SIG-M5 treated with dmso at 0.1 percent for 504 hours (cell line): ENCODE results near the gene SNU13.
A peak's percentile ranks its signal among the peaks of the same experiment; 100 is the strongest.
"Not testable (repeated sequence)": the region's sequence is repeated elsewhere in the genome, so short reads cannot be mapped to it uniquely, and the experiment has no call there.

Source experiments
- DNase-seq: peaks from one replicate; lab custom pipeline; 2025; ENCODE audit not compliant: unreplicated experiment; lab: John Stamatoyannopoulos, UW

The SNU13 gene

DNA sequence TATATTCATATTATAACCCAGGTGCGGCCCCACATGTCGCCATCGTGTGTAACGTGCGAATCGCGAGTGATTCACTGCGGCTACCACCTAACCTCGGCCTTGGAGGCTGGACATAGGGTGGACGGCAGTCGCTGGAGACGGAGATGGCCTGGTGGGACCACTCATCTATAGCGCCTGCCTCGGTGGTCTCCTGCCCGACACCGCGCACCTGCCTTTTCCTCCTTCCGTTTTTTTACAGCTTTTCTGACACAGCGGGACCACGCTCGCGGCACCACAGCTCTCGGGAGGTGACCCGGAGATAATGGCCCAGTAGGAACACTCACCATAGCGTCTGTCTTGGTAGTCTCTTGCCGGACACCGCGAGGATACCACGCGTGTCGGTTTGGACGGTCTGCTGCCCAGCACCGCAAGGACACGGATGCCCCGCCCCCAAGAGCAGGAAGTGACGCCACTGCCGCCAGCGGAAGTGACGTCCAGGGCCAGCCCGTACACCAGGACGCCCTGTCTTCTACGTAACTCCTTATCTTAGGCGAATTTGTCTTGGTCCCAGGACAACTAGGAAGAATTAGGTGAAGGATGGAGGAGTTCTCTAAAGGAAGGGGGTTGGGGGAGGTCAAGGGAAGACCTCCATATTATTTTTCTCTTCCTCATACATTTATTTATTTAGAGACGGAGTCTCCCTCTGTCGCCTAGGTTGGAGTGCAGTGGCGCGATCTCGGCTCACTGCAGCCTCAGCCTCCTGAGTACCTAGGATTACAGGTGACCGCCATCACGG is 6.4 kb downstream of the SNU13 start:
- DNase-seq: peak; percentile 66

DNA sequence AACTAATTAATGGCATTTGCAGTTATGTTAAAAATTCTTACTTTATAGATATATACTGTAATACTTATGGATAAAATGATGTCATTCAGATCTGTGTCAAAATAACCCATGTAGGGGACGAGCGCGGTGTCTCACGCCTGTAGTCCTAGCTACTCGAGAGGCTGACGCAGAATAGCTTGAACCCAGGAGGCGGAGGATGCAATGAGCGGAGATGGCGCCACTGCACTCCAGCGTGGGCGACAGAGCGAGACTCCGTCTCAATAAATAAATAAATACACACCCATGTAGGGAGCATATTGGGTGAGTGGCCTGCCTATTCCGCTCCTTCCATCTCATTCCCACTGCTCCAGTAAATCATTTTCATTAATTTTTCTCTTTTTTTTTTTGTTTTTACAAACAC is 7.1 kb downstream of the SNU13 start:
- no peak for DNase-seq

DNA sequence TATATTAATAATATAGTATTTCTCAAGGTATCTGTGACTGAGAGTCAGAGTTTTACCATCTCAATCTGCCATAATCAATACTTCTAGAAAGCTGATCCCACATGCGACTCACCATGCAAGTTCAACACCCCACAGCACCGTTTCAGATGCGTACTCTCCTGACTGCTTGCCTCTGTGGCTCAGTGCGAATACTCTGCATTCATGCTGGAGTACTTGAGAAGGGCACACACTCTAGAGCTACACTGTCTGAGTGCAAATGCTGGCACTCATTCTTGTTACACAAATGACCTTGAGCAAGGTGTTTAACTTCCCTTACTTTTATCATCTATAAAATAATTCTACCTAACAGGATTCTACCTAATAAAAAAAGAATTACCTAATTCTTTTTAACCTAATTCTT is 12.5 kb downstream of the SNU13 start:
- no peak for DNase-seq

DNA sequence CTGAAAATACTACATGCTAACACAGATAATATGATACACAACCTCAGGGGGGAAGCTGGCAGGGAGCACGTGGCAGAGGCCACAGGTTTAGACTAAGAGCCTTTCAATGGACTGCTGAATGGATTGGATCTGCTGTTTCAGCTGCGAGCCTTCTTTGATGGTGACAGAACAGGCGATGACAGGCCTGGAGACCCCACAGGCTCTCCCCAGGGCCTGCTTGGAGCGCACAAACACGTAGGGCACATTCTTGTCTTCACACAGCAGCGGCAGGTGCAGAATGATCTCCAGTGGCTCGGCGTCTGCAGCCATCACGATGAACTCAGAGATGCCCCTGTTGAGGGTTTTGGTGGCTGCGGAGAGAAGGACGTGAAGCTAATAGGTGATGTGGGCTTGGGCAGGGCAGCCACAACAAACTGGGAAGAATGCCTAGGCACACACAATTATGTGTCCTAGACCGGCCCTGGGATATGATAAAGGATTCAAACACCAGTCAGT is 13.8 kb downstream of the SNU13 start:
- no peak for DNase-seq

DNA sequence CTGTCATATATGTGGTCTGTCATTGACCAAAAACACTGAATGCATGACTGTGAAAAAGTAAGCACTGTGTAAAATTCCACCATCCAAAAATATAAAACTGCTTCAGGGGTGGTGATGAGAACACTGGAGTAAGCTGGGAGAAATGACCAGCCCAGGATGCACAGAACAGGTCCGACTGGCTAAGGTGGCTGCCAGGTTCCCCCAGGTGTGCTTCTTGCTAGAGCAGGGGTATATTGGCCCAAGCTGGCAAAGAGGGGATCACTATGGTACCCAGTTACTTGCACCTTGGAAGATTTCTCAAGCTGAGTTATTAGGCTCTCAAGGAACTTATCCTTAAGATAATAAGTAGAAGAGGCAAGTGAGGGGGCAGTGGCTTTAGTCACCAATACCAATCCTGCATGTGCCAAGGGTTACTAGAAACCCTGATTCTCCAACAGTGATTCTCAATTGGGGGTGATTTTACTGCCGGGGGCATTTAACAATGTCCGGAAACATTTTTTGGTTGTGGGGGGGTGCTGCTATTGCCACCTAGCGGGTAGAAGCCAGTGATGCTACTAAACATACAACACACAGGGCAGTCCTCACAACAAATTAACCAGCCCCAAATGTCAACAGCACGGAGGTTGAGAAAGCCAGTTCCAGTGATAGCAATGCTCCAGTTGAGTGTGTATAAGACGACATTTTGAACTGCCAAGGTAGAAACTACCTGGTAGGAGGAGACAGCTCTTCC is 15.7 kb downstream of the SNU13 start:
- no peak for DNase-seq

DNA sequence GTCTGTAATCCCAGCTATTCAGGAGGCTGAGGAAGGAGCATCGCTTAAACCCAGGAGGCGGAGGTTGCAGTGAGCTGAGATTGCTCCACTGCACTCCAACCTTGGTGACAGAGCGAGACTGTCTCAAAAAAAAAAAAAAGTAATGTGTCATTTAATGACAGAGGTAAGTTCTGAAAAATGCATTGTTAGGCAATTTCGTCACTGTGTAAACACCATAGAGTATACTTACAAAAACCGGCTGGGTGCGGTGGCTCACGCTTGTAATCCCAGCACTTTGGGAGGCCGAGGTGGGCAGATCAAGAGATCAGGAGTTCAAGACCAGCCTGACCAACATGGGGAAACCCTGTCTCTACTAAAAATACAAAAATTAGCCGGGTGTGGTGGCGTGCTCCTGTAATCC is 16.6 kb downstream of the SNU13 start:
- DNase-seq: peak; percentile 23

DNA sequence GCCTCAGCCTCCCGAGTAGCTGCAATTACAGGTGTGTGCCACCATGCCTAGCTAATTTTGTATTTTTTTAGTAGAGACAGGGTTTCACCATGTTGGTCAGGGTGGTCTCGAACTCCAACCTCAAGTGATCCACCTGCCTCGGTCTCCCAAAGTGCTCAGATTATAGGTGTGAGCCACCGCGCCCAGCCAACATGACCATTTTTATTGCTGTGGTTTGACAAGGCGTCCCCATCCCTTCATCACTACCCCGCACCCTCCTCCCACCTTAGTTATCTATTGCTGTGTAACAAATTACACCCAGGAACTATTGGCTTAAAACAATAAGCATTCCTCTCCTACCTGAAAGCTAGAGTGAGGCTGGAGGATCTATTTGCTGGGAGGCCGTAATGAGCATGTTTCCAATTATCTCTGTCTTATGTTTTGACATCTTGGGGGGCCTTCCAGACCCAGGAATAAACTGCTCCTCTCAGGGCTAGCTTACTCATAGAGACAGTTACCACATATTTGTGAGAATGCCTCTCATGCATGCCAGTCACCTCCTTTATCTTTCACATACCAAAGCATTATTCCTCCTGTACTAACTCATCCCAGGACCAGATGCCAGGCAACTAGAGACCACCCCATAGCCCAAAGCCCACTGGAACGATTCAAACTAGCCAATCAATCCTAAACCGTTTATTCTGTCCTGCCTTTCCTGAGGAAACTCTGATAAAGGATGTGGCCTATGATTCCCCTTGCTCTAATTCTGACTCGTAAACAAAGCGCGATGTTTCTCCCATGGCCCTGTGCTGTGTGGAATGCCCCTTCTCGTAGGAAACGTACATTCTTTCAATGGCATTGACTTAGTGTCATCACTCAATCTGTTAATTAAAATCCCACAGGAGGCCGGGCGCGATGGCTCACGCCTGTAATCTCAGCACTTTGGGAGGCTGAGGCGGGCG is 19.4 kb downstream of the SNU13 start:
- no peak for DNase-seq

DNA sequence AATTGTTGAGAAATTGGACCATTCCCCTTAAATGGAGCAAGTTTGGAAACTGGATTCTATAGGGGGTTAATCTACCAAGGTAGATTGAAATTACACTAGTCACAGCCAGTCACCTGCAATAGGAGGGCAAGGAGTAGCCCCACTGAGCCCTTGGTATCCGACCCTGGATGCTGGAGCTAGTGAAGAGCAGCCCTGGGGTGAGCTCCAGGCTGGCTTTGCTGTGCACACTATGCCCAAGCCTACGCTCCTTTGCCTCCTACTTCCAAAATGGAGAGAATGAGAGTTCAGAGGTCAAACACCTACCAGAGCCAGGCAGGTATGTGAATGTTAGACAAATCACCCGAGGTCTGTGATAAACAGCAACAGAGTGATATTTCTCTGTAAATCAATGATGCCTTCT is 23.7 kb downstream of the SNU13 start:
- no peak for DNase-seq

DNA sequence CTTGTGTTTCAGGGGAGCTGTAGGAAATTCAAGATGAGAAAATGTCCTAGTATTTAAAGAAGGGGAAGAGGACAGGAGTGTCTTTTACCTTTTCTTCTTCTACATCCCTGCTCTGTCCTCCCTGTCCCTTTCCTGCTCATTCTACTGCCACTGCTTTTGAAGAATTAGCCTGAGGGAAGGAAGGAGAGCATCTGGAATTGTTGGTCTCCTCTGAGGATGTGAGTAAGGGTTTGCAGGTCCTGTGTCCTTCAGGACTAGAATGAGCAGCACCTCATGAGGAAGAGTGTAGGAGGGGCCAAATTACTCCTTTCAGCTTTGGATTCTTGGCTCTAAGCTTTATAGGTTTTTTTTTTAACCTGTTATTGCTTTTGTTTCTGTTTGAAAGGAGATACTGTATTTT is 24.2 kb downstream of the SNU13 start:
- DNase-seq: no peak

DNA sequence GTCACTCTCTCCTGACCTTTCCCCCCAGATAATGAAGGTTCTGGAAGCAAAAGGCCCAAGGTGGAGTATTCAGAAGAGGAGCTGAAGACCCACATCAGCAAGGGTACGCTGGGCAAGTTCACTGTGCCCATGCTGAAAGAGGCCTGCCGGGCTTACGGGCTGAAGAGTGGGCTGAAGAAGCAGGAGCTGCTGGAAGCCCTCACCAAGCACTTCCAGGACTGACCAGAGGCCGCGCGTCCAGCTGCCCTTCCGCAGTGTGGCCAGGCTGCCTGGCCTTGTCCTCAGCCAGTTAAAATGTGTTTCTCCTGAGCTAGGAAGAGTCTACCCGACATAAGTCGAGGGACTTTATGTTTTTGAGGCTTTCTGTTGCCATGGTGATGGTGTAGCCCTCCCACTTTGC is 25.1 kb downstream of the SNU13 start:
- DNase-seq: not testable (repeated sequence)

DNA sequence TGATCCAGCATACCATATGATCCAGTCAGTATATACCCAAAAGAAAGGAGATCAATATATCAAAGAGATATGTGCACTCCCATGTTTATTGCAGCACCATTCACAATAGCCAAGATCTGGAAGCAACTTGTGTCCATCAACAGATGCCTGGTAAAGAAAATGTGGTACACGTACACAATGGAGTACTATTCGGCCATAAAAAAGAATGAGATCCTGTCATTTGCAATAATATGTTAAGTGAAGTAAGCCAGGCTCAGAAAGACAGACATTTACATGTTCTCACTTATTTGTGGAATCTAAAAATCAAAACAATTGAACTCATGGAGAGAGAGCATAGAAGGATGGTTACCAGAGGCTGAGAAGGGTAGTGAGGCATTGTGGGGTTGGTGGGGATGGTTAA is 27.0 kb downstream of the SNU13 start:
- no peak for DNase-seq

DNA sequence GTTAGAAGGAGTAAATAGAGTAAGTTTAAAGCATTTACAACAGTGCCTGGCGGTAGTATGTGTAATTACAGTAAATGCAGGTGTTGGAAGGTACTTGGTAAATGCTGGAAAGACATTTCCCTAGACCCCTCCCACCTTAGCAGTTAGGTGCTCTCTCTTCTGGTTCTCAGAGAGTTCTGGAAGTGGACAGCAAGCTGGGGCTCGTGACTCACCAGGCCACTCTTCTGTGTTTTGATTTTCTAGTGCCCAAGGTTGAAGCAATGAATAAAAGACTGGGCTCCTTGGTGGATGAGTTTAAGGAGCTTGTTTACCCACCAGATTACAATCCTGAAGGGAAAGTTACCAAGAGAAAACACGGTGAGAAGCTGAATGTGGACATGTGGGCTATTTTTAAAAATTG is 27.6 kb downstream of the SNU13 start:
- DNase-seq: no peak

DNA sequence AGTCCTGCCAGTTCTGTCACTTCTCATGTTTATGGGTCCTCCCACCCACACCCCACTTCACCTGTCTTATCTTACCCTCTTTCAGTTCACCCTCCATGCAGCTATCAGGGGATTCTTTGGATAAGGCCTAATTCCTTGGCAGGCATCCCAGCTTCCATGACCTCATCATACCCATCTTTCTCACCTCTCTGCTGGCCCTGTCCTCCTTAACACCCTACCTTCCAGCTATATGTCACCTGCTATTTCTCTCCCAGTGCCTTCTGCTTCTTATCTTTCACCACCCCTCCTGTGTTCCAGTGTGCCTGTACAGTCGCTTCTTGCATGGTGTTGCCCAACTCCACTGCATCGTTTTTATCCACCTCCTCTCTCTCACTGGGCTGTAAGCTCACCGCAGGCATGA is 28.3 kb downstream of the SNU13 start:
- DNase-seq: no peak

DNA sequence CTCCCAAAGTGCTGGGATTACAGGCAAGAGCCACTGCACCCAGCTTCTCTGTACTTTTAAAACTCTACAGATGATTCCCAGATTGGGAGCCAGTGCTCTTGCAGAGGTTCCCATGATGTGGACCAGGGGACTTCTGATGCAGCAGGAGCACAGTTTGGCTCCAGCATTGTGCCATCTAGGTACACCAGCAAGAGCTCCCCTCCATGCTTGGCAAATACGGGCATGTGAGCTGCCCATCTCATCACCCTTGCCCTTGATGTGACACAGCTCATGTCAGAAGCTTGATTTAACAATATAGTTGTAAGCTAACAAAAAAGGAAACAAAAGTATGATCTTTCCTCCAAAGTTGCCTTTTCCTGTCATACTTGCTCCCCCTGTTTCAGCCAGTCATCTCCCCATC is 28.7 kb downstream of the SNU13 start:
- no peak for DNase-seq

DNA sequence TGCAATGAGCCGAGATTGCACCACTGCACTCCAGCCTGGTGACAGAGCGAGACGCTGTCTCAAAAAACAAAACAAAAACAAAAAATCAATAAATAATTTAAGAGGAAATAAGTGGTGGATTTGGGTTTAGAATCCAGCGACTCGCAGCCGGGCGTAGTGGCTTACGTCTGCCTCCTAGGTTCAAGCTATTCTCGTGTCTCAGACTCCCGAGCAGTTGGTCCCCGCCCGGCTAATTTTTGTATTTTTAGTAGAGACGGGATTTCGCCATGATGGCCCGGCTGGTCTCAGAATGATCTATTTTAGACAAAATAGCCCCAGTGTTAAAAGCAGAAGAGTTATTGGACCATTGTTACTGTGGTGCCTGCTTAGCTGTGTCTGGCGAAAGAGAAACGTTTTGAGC is 29.8 kb downstream of the SNU13 start:
- no peak for DNase-seq

DNA sequence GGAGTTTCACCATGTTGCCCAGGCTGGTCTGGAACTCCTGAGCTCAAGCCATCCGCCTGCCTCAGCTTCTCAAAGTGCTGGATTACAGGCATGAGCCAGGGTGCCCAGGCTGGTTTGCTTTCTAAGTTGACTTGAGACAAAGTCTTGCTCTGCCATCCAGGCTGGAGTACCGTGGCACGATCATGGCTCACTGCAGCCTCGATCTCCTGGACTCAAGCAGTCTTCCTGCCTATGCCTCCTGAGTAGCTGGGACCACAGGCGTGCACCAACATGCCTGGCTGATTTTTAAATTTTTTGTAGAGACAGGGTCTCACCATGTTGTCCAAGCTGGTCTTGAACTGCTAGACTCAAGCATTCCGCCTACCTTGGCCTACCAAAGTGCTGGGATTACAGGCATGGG is 31.0 kb downstream of the SNU13 start:
- no peak for DNase-seq

DNA sequence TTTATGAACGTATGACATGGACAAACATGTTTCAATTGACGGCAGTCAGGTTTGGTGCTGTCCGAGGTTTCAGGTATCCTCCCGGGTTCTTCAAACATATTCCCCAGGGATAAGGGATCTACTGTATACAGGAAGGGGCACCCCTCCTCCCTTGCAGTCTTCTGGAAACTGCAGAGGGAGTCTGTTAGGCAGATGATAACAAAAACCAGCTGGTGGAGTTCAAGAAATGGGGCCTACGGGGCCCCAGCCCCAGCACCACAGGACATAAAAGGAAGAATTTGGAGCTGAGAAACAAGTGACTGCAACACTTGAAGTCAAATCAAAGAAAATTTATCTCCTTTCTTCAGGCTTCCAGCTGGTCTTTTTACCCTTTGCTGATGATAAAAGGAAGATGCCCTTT is 32.1 kb downstream of the SNU13 start:
- no peak for DNase-seq

DNA sequence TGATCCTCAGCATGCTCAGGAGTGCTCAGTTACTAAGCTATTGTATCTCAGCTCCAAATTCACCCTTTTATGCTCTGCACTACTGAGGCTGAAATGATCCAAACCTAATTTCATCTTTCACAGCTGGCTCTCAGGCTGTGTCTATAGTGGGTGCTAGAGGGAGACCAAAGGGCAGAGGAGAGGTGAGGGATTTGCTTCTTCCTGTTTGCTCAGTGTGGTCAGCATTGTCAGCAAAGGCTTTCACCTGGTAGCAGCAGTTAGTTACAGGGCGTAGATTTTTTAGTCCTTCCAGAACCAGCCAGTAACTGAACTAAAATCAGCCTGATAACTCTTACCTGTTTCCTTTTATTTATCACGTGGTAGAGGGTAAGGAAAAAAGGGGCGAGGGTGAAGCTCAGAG is 34.3 kb downstream of the SNU13 start:
- no peak for DNase-seq

DNA sequence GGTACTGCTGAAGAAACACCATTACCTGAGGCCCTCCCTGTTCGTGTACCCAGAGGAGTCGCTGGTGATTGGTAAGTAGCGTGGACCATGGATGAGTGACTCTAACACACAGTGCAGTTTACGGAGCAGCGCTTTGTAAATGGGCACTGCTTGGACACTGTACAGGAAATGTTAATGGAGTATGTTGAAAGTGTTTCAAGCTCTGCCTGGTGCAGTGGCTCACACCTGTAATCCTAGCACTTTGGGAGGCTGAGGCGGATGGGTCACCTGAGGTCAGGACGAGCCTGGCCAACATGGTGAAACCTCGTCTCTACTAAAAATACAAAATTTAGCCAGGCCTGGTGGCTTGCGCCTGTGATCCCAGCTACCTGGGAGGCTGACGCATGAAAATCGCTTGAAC is 37.8 kb downstream of the SNU13 start:
- DNase-seq: no peak

DNA sequence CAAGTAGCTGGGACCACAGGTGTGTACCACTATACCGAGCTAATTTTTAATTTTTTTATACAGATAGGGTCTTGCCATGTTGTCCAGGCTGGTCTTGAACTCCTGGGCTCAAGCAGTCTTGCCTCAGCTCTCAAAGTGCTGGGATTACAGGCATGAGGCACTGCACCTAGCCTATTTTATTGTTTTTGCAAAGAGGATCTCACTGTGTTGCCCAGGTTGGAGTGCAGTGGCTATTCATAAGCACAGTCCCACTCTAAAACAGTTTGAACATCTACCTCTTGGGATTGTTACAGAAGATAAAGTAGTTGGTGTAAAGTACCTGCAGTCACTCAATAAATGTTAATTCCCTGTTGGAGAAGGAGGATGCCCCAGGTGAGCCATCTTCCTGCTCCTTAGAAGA is 38.4 kb downstream of the SNU13 start:
- DNase-seq: no peak

DNA sequence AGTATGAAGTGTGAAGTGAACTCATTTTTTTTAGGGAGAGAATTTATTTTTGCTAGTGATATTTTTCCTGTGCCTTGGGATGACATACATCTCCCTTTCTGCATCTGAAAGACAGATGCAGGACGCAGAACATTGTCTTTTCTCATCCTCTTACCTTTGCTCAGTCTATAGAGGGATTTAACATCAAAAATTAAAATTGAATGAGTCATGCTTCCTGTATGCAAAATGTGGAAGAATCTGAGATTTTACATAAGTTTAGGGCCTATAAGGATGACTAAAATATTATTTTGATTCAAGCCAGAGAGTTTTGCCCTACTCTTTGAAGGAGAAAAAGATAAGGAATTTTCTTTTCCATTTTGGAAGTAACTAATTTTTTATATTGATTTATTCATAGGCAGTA is 40.2 kb downstream of the SNU13 start:
- no peak for DNase-seq

DNA sequence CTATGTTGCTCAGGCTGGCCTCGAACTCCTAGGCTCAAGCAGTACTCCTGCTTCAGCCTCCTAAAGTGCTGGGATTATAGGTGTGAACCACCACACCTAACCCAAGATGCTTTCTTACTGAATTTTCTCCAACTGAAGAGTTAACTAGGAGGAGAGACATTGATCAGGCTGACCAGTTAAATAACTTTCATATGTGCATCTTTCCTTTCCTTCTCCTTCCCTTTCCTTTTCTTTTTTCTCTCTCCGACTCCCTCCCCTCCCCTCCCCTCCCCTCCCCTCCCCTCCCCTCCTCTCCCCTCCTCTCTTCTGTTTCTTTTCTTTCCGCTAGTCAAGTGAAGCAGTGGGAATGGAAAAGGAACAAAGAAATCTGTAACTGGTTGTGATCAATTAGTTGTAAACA is 40.9 kb downstream of the SNU13 start:
- no peak for DNase-seq
